H1 (cell line): ENCODE measurements around the gene SAMM50. TPM values are rescaled to one million over a fixed set of nuclear protein-coding genes. Genes with fewer than 3 reads are reported as not detected.

Experiments
- CTCF ChIA-PET: fragments of 300-600 bp; sonication (Branson Sonifier 250); formaldehyde crosslinking; loops from one replicate; lab custom pipeline; 2021; ENCODE audit not compliant: partially characterized antibody; lab: Charles Lee
- POLR2A ChIA-PET: fragments of 300-600 bp; sonication (Branson Sonifier 250); formaldehyde crosslinking; loops from one replicate; lab custom pipeline; 2021; ENCODE audit warnings: inconsistent platforms; ENCODE audit not compliant: partially characterized antibody; lab: Charles Lee
- DNase-seq, 2 experiments: peaks; one replicate each; pipeline versions ENCODE4 v3.0.0 to v3.0.0-alpha.2; 2010 to 2022; ENCODE audit warnings: low spot score in 2 of 2, low read depth in 1 of 2, mixed read lengths in 1 of 2
- FAIRE-seq: peaks from 2 replicates; lab custom pipeline; 2011; peaks lifted over from hg19 to GRCh38; lab: Jason Lieb, UNC
- H2AFZ ChIP-seq: 2 replicates; pipeline ENCODE4 v1.8.1; 2012; ENCODE audit warnings: low read length, inconsistent platforms
- H2AK5ac ChIP-seq: 2 replicates; pipeline ENCODE4 v1.6.1; 2013; ENCODE audit warnings: low read depth, low read length
- H2BK120ac ChIP-seq: replicated peaks from 2 replicates; pipeline ENCODE3; 2013; ENCODE audit warnings: low read depth, low read length, inconsistent platforms
- H2BK12ac ChIP-seq: 2 replicates; pipeline ENCODE4 v1.6.1; 2013; ENCODE audit warnings: low read depth, low read length
- H2BK15ac ChIP-seq: 2 replicates; pipeline ENCODE4 v1.6.1; 2013; ENCODE audit warnings: low read length
- H2BK20ac ChIP-seq: 2 replicates; pipeline ENCODE4 v1.6.1; 2013; ENCODE audit warnings: low read length
- H2BK5ac ChIP-seq: 2 replicates; pipeline ENCODE4 v1.6.1; 2013; ENCODE audit warnings: low read depth, low read length
- H3K14ac ChIP-seq: 2 replicates; pipeline ENCODE4 v1.6.1; 2013; ENCODE audit warnings: inconsistent platforms; ENCODE audit not compliant: insufficient read length
- H3K18ac ChIP-seq: 2 replicates; pipeline ENCODE4 v1.6.1; 2013; ENCODE audit warnings: low read length; ENCODE audit errors: extremely low read depth
- H3K23ac ChIP-seq: 2 replicates; pipeline ENCODE4 v1.6.1; 2013; ENCODE audit warnings: inconsistent platforms; ENCODE audit not compliant: insufficient read length
- H3K23me2 ChIP-seq: 2 replicates; pipeline ENCODE4 v1.6.1; 2013; ENCODE audit warnings: low read depth, low read length
- H3K27ac ChIP-seq: 2 replicates; pipeline ENCODE4 v1.6.1; 2011; ENCODE audit warnings: low read depth, low read length, inconsistent platforms
- H3K27me3 ChIP-seq, 4 experiments: replicated peaks in 1 of 4; 1 replicate in 1 of 4; 2 replicates in 3 of 4; pipeline versions ENCODE4 v1.6.1 to v1.8.1; 2011 to 2013; ENCODE audit warnings: low read length in 3 of 4, mild to moderate bottlenecking in 3 of 4, inconsistent platforms in 2 of 4, mixed read lengths in 2 of 4, moderate library complexity in 1 of 4; ENCODE audit not compliant: control insufficient read depth in 3 of 4, insufficient read depth in 3 of 4; ENCODE audit errors: extremely low read depth in 1 of 4
- H3K36me3 ChIP-seq, 4 experiments: 2 replicates each; pipeline versions ENCODE4 v1.6.1 to v1.8.1; 2011 to 2013; ENCODE audit warnings: mild to moderate bottlenecking in 4 of 4, low read length in 3 of 4, moderate library complexity in 2 of 4, control low read depth in 1 of 4, inconsistent platforms in 1 of 4; ENCODE audit not compliant: insufficient read depth in 4 of 4, control insufficient read depth in 2 of 4
- H3K4ac ChIP-seq: replicated peaks from 2 replicates; pipeline ENCODE3; 2013; ENCODE audit warnings: low read length, low read depth, mixed read lengths, inconsistent platforms; ENCODE audit not compliant: insufficient read length
- H3K4me1 ChIP-seq, 4 experiments: replicated peaks in 1 of 4; 1 replicate in 1 of 4; 2 replicates in 3 of 4; pipeline versions ENCODE4 v1.6.1 to v1.8.1; 2011 to 2013; ENCODE audit warnings: low read length in 3 of 4, inconsistent platforms in 2 of 4, mixed read lengths in 1 of 4; ENCODE audit not compliant: insufficient read depth in 4 of 4, control insufficient read depth in 3 of 4
- H3K4me2 ChIP-seq, 2 experiments: 2 replicates each; pipeline versions ENCODE4 v1.6.1 to v1.8.1; 2011 to 2013; ENCODE audit warnings: low read depth in 2 of 2, low read length in 2 of 2, control low read depth in 1 of 2, inconsistent platforms in 1 of 2, mild to moderate bottlenecking in 1 of 2; ENCODE audit not compliant: insufficient read depth in 1 of 2
- H3K4me3 ChIP-seq, 4 experiments: fragments of 200-600, 300-600 bp in 1 of 4; sonication (generic), shearing (Covaris generic), sonication (Bioruptor Twin) in 1 of 4; 2 replicates each; pipeline versions ENCODE4 v1.5.1 to v1.8.1; 2011 to 2016; ENCODE audit warnings: low read length in 4 of 4, low read depth in 3 of 4, control low read depth in 2 of 4, inconsistent platforms in 2 of 4, mild to moderate bottlenecking in 2 of 4, mixed read lengths in 1 of 4, moderate library complexity in 1 of 4; ENCODE audit not compliant: insufficient read depth in 2 of 4; ENCODE audit errors: extremely low read depth in 1 of 4
- H3K56ac ChIP-seq: replicated peaks from 2 replicates; pipeline ENCODE3; 2013; ENCODE audit warnings: low read depth, mild to moderate bottlenecking, mixed read lengths, low read length, inconsistent platforms; ENCODE audit not compliant: insufficient read length
- H3K79me1 ChIP-seq: 2 replicates; pipeline ENCODE4 v1.6.1; 2013; ENCODE audit warnings: low read depth, low read length, control low read depth
- H3K79me2 ChIP-seq, 2 experiments: 2 replicates each; pipeline versions ENCODE4 v1.6.1 to v1.8.1; 2012 to 2013; ENCODE audit warnings: low read length in 2 of 2, mild to moderate bottlenecking in 2 of 2, inconsistent platforms in 1 of 2; ENCODE audit not compliant: insufficient read depth in 2 of 2, control insufficient read depth in 1 of 2
- H3K9ac ChIP-seq, 4 experiments: replicated peaks in 1 of 4; 1 replicate in 1 of 4; 2 replicates in 3 of 4; pipeline versions ENCODE4 v1.6.1 to v1.8.1; 2011 to 2013; ENCODE audit warnings: low read depth in 3 of 4, low read length in 3 of 4, control low read depth in 2 of 4, mild to moderate bottlenecking in 2 of 4, moderate library complexity in 2 of 4, inconsistent platforms in 1 of 4; ENCODE audit errors: extremely low read depth in 1 of 4
- H3K9me3 ChIP-seq, 2 experiments: 2 replicates each; pipeline versions ENCODE4 v1.6.1 to v1.8.1; 2012 to 2013; ENCODE audit warnings: mild to moderate bottlenecking in 2 of 2, moderate library complexity in 2 of 2, control low read depth in 1 of 2, inconsistent platforms in 1 of 2, low read depth in 1 of 2, low read length in 1 of 2, mixed read lengths in 1 of 2; ENCODE audit not compliant: insufficient read depth in 2 of 2
- H4K20me1 ChIP-seq, 2 experiments: replicated peaks in 1 of 2; 2 replicates each; pipeline versions ENCODE3 to v1.8.1; 2011 to 2013; ENCODE audit warnings: inconsistent platforms in 2 of 2, low read length in 2 of 2, mild to moderate bottlenecking in 1 of 2; ENCODE audit not compliant: insufficient read depth in 2 of 2, control insufficient read depth in 1 of 2
- H4K5ac ChIP-seq: 2 replicates; pipeline ENCODE4 v1.6.1; 2013; ENCODE audit warnings: low read length, low read depth, mixed read lengths, inconsistent platforms; ENCODE audit not compliant: insufficient read length
- H4K8ac ChIP-seq: 2 replicates; pipeline ENCODE4 v1.8.0; 2013; ENCODE audit warnings: mild to moderate bottlenecking, moderate library complexity, low read length, inconsistent platforms; ENCODE audit not compliant: insufficient read depth; ENCODE audit errors: extremely low read depth
- H4K91ac ChIP-seq: replicated peaks from 2 replicates; pipeline ENCODE3; 2013; ENCODE audit warnings: low read length, mixed read lengths, inconsistent platforms; ENCODE audit not compliant: insufficient read length
- ASH2L ChIP-seq: fragments of 200-600, 300-600 bp; sonication (generic); IDR thresholded peaks from one replicate; pipeline ENCODE4 v1.7.1; 2017; ENCODE audit warnings: low read length
- BACH1 ChIP-seq: IDR thresholded peaks from 2 replicates; pipeline ENCODE4 v1.6.1; 2012; ENCODE audit warnings: low read length, improper control_type of control experiment
- BCL11A ChIP-seq, 2 experiments: IDR thresholded peaks; one replicate each; pipeline ENCODE4 v1.6.1; 2011; ENCODE audit warnings: low read depth in 2 of 2, low read length in 2 of 2, mild to moderate bottlenecking in 2 of 2
- CBX5 ChIP-seq: fragments of 300-800, 300-1000 bp; sonication (generic); IDR thresholded peaks from 2 replicates; pipeline ENCODE4 v1.7.1; 2016; ENCODE audit warnings: antibody characterized with exemption, low read length, low read depth
- CREB1 ChIP-seq: IDR thresholded peaks from 2 replicates; pipeline ENCODE4 v1.6.1; 2012; ENCODE audit warnings: inconsistent platforms
- HDAC6 ChIP-seq: IDR thresholded peaks from one replicate; pipeline ENCODE4 v1.7.1; 2012; ENCODE audit warnings: low read depth, mild to moderate bottlenecking, inconsistent platforms, low read length, moderate library complexity
- KDM5A ChIP-seq: fragments of 200-600 bp; IDR thresholded peaks from 2 replicates; pipeline ENCODE4 v1.7.1; 2012; ENCODE audit warnings: mild to moderate bottlenecking, low read length, inconsistent platforms, mixed read lengths
- MAFK ChIP-seq: IDR thresholded peaks from 2 replicates; pipeline ENCODE4 v1.6.1; 2012; ENCODE audit warnings: low read depth, mild to moderate bottlenecking, improper control_type of control experiment, low read length
- POU5F1 ChIP-seq: IDR thresholded peaks from 2 replicates; pipeline ENCODE4 v1.6.1; 2011; ENCODE audit warnings: low read depth, mild to moderate bottlenecking, low read length, moderate library complexity
- RFX5 ChIP-seq: IDR thresholded peaks from 2 replicates; pipeline ENCODE4 v1.6.1; 2011; ENCODE audit warnings: low read depth, low read length, improper control_type of control experiment, borderline replicate concordance
- RNF2 ChIP-seq: fragments of 200-900, 300-1000 bp; sonication (generic); IDR thresholded peaks from 2 replicates; pipeline ENCODE4 v1.7.1; 2016; ENCODE audit warnings: borderline replicate concordance, low read depth, mild to moderate bottlenecking, antibody characterized with exemption, low read length; ENCODE audit not compliant: poor library complexity, severe bottlenecking; ENCODE audit errors: missing control alignments
- SIRT6 ChIP-seq: IDR thresholded peaks from one replicate; pipeline ENCODE4 v1.7.1; 2012; ENCODE audit warnings: low read length, inconsistent platforms
- SP2 ChIP-seq: IDR thresholded peaks from 2 replicates; pipeline ENCODE4 v1.6.1; 2012; ENCODE audit warnings: mild to moderate bottlenecking, low read length, inconsistent platforms
- SP4 ChIP-seq: IDR thresholded peaks from 2 replicates; pipeline ENCODE4 v1.6.1; 2012; ENCODE audit warnings: low read length, inconsistent platforms
- ZNF274 ChIP-seq: IDR thresholded peaks from 2 replicates; pipeline ENCODE4 v1.7.0; 2012; ENCODE audit warnings: low read length, borderline replicate concordance; ENCODE audit errors: extremely low read depth
- WGBS, 2 experiments: shearing (Covaris generic) in 1 of 2; methylation state at CpG; one replicate each; pipeline versions ENCODE4 v1.1.6 to v1.1.7; 2013 to 2015; ENCODE audit warnings: low lambda C conversion rate in 2 of 2, mixed read lengths in 2 of 2, inconsistent platforms in 1 of 2, low coverage in 1 of 2, missing lambda C conversion rate in 1 of 2; ENCODE audit not compliant: insufficient replicate concordance in 2 of 2, insufficient coverage in 1 of 2, insufficient read length in 1 of 2; ENCODE audit errors: extremely low coverage in 1 of 2, missing lambda C conversion rate in 1 of 2; 5-methylcytosine and 5-hydroxymethylcytosine counted together
- polyA plus RNA-seq, 7 experiments: library from polyadenylated mRNA; depleted of rRNA in 3 of 7; stranded (reverse) in 5 of 7; unstranded in 2 of 7; fragments of >200 nt in 5 of 7; fragments of 200-250 nt in 2 of 7; gene quantifications; 1 replicate in 5 of 7; 2 replicates in 1 of 7; 4 replicates in 1 of 7; pipeline versions ENCODE4 v1.2.1 to v1.2.3, GENCODE V29; 2011 to 2013; ENCODE audit warnings: missing spikeins in 2 of 7, mixed read lengths in 2 of 7
- total RNA-seq: library from RNA; stranded (reverse); fragmentation: NEBNext Ultra II Directional; extraction: Animal tissue kit (Norgen Biotek cat#: 25700); gene quantifications from 2 replicates; pipeline ENCODE4 v1.2.1, GENCODE V29; 2021

Gene SAMM50
- total and polyA plus RNA-seq, 2 of the 8 experiments (the other 6 are each of a cell fraction or from before 2014, with no cell fraction given), result 45.4 to 70.3 TPM

DNA sequence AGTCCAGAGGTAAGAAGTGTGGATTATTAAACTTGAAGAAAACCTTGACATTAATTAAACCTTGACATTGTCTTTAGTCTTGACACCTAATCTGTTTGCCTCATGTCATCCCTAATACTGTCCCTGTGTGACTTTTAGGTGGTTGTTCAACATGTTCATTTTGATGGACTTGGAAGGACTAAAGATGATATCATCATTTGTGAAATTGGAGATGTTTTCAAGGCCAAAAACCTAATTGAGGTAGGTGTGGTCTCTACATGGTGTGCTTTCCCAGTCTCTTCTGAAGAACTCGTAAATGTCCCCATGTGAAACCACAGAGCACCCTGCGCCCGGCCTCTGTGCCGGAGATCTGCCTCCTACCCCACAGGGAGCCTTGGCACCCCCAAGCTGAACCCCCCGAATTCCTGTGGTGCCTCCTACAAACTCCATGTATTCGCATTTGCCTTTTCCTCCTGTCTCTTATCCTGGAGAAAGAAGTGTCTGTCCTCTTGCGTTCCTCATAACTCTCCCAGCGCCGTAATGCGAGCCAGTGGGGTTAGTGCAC lies 9.1 kb downstream of the SAMM50 start:
- Histone ChIP-seq H3K36me3 (peaks cover 8 to 49% (median 32%) of the 10 kb centered on the region in 4 experiments; a peak in 7 of 8 replicates), H3K27me3 (no peaks in the 10 kb centered on the region), H2AK5ac (no peak overlapping the region), H3K23me2 (no peaks in the 10 kb centered on the region), H2BK15ac (no peak overlapping the region), H2AFZ (no peak overlapping the region), H4K8ac (no peak overlapping the region), H2BK120ac (no peak overlapping the region), H3K27ac (no peak overlapping the region), H4K20me1 (peaks cover 0 to 6% of the 10 kb centered on the region in 2 experiments), H2BK20ac (no peak overlapping the region), H4K5ac (no peak overlapping the region), H3K79me1 (no peaks in the 10 kb centered on the region; the same call in 1 of the 2 replicates), H3K14ac (no peak overlapping the region), H3K4me1 (no peaks in the 10 kb centered on the region), H3K23ac (no peak overlapping the region), H3K18ac (no peak overlapping the region), H3K4ac (no peak overlapping the region), H3K9ac (no peak overlapping the region), H4K91ac (no peak overlapping the region), H2BK12ac (no peak overlapping the region), H3K4me3 (no peak overlapping the region), H2BK5ac (no peak overlapping the region), H3K56ac (no peak overlapping the region), H3K79me2 (peaks cover 0 to 14% of the 10 kb centered on the region in 2 experiments; a peak in 2 of 4 replicates), H3K4me2 (no peak overlapping the region), H3K9me3 (no peaks in the 10 kb centered on the region)
- CTCF ChIA-PET, result no interaction called here
- FAIRE-seq, result no peak
- DNase-seq, result no peak
- 92% methylated on average over 10 of the region's 10 CpGs; no CpG with 5 or more reads in 1 of the 2 experiments for WGBS, 2 experiments
- POLR2A ChIA-PET, result no interaction called here
- no peak for TF ChIP-seq BCL11A (IDR thresholded peaks at IDR 0.05; ENCODE audit: low read depth in 2 of 2, low read length in 2 of 2)
- TF ChIP-seq HDAC6, result no peak
- TF ChIP-seq RNF2, result no peak
- no peak for TF ChIP-seq SIRT6
- TF ChIP-seq ZNF274, result no peak
- TF ChIP-seq MAFK, result no peak
- TF ChIP-seq SP4, result no peak
- TF ChIP-seq POU5F1, result no peak
- TF ChIP-seq CREB1, result no peak
- no peak for TF ChIP-seq SP2
- no peak for TF ChIP-seq ASH2L
- no peak for TF ChIP-seq BACH1
- no peak for TF ChIP-seq KDM5A
- TF ChIP-seq RFX5, result no peak
- no peak for TF ChIP-seq CBX5
